ENCODE data around the gene DBH. TPM values are rescaled to one million over a fixed set of nuclear protein-coding genes. Genes with fewer than 3 reads are reported as not detected.

The DBH gene
- total RNA-seq, 2 donors from 2014 or later, result not detected

DNA sequence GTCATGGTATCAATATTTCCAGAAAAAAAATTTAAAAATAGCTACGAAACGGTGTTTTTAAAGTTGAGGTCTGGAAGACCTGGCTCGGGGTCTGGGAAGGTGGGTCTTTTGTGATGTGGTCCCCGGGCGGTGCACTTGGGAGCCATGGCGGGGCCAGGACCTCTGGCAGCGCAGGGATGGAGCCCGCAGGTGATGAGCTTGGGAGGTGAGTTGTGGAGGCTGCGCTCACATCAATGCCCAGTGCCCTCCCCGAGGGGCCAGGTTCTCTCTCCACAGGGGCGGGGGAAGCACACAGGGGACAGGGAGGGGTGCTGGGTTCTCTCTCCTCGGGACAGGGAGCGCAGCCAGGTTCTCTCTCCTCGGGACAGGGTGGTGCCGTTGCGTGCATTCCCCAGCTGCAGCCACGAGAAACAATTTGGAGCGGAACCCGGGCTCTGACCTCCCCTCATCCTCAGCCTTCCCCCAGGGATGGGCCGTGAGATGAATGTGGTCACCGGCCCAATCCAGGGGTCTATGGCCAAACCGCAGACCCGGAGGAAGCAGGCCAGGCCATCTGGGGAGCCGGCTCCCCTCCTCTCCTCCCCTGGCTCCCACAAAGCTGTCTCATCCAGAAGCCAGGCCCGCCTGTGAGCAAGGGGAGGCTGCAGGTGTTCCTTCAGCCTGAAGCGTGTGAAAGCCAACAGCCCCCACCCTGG lies 25.8 kb downstream of the DBH start:
- H3K9me3 ChIP-seq, result no peaks in the 10 kb centered on the region
- no peak for TF ChIP-seq CTCF (IDR thresholded peaks at IDR 0.05)
- peaks cover 0 to 20% of the 10 kb centered on the region in 2 donors for H3K4me1 ChIP-seq
- DNase-seq (ENCODE audit: low spot score), result no peak
- H3K4me3 ChIP-seq, result no peak overlapping the region
- H3K27ac ChIP-seq, result no peak overlapping the region
- no peaks in the 10 kb centered on the region for H3K36me3 ChIP-seq
- H3K27me3 ChIP-seq, result no peaks in the 10 kb centered on the region

DNA sequence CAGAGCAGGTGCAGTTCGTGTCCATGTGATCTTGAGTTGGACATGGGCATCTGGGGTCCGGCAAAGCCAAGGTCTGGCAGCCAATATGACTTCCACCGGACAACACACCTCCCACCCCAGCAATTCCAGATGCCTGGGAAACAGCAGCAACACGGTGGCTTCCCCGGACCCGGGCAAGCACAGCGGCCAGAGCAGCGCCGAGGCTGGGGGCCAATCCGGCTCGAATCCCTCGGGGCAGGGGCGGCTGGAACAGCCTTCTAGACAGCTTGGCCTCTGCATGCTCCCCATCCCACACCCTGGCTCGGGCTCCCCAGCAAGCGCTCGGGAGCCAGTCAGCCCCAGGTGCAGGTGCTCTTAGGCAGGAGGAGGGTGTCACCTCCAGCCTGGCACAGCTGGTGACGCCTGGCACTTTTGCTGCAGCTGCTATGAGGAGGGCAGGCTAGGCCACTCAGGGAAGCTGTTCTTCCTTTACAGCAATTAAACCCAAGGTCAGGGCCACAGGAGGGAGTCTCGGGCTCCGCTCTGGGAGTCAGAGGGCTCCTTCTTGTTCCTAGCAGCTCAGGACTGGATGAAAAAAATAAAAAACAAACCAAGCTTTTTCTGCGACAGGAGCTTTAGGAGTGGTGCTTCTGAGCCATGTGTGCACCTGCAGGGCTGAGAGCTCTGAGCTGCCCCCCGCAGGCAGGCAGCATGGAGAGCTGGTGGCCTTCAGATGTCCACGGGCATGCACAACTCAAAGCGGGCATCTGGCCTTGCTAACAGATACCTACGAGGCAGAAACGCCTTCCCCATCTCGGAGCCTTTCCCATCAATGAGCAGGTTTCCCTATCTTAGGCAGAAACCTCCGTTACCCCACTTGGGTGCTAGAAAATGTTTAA lies 28.2 kb downstream of the DBH start:
- no peak for DNase-seq (ENCODE audit: low spot score)
- Histone ChIP-seq H3K4me1 (no peaks in the 10 kb centered on the region), H3K27ac (no peak overlapping the region), H3K4me3 (no peak overlapping the region), H3K27me3 (no peaks in the 10 kb centered on the region), H3K36me3 (no peaks in the 10 kb centered on the region), H3K9me3 (no peaks in the 10 kb centered on the region)
- TF ChIP-seq CTCF (IDR thresholded peaks at IDR 0.05), result no peak

GRCh38 chr9:133665096-133665495 lies 28.9 kb downstream of the DBH start:
- Histone ChIP-seq H3K4me1 (no peaks in the 10 kb centered on the region), H3K27ac (no peak overlapping the region), H3K4me3 (no peak overlapping the region), H3K27me3 (no peaks in the 10 kb centered on the region), H3K36me3 (no peaks in the 10 kb centered on the region), H3K9me3 (no peaks in the 10 kb centered on the region)
- no peak for TF ChIP-seq CTCF (IDR thresholded peaks at IDR 0.05)
- DNase-seq (ENCODE audit: low spot score), result no peak

GRCh38 chr9:133665535-133665934 lies 29.4 kb downstream of the DBH start:
- H3K36me3 ChIP-seq, result no peaks in the 10 kb centered on the region
- H3K27ac ChIP-seq, result no peak overlapping the region
- H3K4me3 ChIP-seq, result no peak overlapping the region
- no peak for TF ChIP-seq CTCF (IDR thresholded peaks at IDR 0.05)
- H3K27me3 ChIP-seq, result no peaks in the 10 kb centered on the region
- no peaks in the 10 kb centered on the region for H3K4me1 ChIP-seq
- DNase-seq (ENCODE audit: low spot score), result no peak
- no peaks in the 10 kb centered on the region for H3K9me3 ChIP-seq

DNA sequence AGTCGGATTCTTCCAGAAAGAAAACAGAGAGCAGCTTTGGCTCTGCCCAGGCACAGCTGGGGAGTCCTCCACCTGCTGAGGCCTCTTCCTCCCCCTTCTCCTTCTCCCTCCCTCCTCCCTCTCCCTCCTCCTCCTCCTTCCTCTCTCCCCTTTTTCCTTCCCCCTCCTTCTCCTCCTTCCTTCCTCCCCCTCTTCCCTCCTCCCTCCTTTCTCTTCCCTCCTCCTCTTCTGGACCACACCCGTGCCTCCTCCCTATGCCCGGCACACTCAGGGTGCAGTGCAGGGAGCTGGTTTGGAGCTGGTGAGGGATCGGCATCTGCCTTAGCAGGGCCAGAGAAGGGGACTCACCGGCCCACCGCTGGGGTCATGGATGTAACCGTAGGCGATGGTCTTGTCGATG lies 30.2 kb downstream of the DBH start:
- Histone ChIP-seq H3K4me3 (no peak overlapping the region), H3K4me1 (no peaks in the 10 kb centered on the region), H3K27me3 (no peaks in the 10 kb centered on the region), H3K36me3 (no peaks in the 10 kb centered on the region), H3K27ac (no peak overlapping the region), H3K9me3 (no peaks in the 10 kb centered on the region)
- DNase-seq (ENCODE audit: low spot score), result no peak
- no peak for TF ChIP-seq CTCF (IDR thresholded peaks at IDR 0.05)
